ENCODE results near the gene TMCO2.

Gene TMCO2

GRCh38 chr1:40224040-40224439 is 23.7 kb upstream of the TMCO2 start:
- DNase-seq (ENCODE audit: low spot score) = no peak
- in situ Hi-C loops (cut with MboI; ENCODE audit: low pct_unique_long_range_greater_than_20kb, low sequenced_read_pairs, unreplicated experiment) = no loop called here
- TF ChIP-seq, protein P1, sequence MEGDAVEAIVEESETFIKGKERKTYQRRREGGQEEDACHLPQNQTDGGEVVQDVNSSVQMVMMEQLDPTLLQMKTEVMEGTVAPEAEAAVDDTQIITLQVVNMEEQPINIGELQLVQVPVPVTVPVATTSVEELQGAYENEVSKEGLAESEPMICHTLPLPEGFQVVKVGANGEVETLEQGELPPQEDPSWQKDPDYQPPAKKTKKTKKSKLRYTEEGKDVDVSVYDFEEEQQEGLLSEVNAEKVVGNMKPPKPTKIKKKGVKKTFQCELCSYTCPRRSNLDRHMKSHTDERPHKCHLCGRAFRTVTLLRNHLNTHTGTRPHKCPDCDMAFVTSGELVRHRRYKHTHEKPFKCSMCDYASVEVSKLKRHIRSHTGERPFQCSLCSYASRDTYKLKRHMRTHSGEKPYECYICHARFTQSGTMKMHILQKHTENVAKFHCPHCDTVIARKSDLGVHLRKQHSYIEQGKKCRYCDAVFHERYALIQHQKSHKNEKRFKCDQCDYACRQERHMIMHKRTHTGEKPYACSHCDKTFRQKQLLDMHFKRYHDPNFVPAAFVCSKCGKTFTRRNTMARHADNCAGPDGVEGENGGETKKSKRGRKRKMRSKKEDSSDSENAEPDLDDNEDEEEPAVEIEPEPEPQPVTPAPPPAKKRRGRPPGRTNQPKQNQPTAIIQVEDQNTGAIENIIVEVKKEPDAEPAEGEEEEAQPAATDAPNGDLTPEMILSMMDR (IDR thresholded peaks at IDR 0.05; ENCODE audit: extremely low read depth, insufficient read depth, missing control alignments) = no peak

- DNase-seq (ENCODE audit: low spot score) = no peak
- in situ Hi-C loops (cut with MboI; ENCODE audit: low pct_unique_long_range_greater_than_20kb, low sequenced_read_pairs, unreplicated experiment) = no loop called here
- TF ChIP-seq, protein P1 (IDR thresholded peaks at IDR 0.05; ENCODE audit: extremely low read depth, insufficient read depth, missing control alignments) = no peak
These were observed 21.5 kb upstream of the TMCO2 start for GRCh38 chr1:40226192-40226591.

DNA sequence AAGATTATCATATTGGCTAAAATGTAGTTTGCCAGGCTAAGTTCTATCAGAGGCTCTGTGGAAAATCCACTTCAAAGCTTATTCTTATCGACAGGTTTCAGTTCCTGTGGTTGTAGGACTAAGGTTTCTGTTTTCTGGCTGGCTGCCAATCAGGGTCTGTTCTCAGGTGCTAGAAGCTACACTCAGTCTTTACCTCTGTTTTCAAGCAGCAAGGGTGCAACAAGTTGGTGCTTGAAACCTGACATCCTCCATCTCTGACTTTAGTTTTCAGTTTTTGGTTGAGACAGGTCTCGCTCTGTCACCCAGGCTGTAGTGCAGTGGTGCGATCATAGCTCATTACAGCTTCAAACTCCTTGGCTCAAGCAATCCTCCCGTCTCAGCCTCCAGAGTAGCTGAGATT is 15.3 kb upstream of the TMCO2 start:
- in situ Hi-C loops (cut with MboI; ENCODE audit: low pct_unique_long_range_greater_than_20kb, low sequenced_read_pairs, unreplicated experiment) = no loop called here
- TF ChIP-seq, protein P1 (IDR thresholded peaks at IDR 0.05; ENCODE audit: extremely low read depth, insufficient read depth, missing control alignments) = no peak
- peak; percentile 58 for DNase-seq (ENCODE audit: low spot score)

- DNase-seq (ENCODE audit: low spot score) = no peak
- in situ Hi-C loops (cut with MboI; ENCODE audit: low pct_unique_long_range_greater_than_20kb, low sequenced_read_pairs, unreplicated experiment) = no loop called here
- TF ChIP-seq, protein P1 (IDR thresholded peaks at IDR 0.05; ENCODE audit: extremely low read depth, insufficient read depth, missing control alignments) = no peak
These were observed 8.1 kb upstream of the TMCO2 start for GRCh38 chr1:40239626-40240025.

DNA sequence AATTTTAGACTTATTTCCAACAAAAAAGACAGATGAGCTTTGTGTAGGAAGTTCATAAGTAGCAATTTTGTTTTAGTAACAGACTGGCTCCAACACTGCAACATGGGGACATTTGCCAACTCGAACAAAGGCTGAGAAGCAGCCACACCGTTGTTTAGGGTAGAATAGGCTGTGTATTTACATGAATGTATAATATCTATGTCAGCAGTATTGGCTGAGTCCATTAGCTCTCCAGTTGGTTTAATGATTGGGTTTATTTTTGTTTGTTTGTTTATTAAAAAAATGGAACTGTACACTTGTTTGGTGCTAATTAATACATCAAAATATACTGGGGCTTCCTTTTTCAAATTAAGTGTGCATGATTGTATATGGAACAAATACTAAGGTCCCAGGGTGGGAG is 7.3 kb upstream of the TMCO2 start:
- no peak for DNase-seq (ENCODE audit: low spot score)
- TF ChIP-seq, protein P1 (IDR thresholded peaks at IDR 0.05; ENCODE audit: extremely low read depth, insufficient read depth, missing control alignments) = no peak
- in situ Hi-C loops (cut with MboI; ENCODE audit: low pct_unique_long_range_greater_than_20kb, low sequenced_read_pairs, unreplicated experiment) = no loop called here

DNA sequence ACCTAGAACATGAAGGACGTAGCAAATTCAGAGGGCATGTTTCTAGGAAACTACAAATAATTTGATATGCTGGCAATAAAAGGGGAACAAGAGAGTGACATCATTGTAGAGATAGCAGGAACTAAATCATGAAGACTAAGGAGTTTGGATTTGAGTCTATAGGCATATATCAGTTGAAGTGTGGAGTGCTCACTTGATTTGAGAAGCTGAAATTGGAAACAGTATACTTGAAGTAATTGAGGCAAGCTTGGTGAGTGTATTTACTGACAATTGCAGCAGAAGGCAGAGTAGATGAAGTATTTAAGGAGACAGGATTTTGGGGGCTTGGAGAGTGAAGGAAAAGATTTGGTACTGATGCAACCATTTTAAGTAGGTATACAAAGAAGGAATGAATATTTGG is 6.4 kb upstream of the TMCO2 start:
- TF ChIP-seq, protein P1 (IDR thresholded peaks at IDR 0.05; ENCODE audit: extremely low read depth, insufficient read depth, missing control alignments) = no peak
- no peak for DNase-seq (ENCODE audit: low spot score)
- in situ Hi-C loops (cut with MboI; ENCODE audit: low pct_unique_long_range_greater_than_20kb, low sequenced_read_pairs, unreplicated experiment) = no loop called here

DNA sequence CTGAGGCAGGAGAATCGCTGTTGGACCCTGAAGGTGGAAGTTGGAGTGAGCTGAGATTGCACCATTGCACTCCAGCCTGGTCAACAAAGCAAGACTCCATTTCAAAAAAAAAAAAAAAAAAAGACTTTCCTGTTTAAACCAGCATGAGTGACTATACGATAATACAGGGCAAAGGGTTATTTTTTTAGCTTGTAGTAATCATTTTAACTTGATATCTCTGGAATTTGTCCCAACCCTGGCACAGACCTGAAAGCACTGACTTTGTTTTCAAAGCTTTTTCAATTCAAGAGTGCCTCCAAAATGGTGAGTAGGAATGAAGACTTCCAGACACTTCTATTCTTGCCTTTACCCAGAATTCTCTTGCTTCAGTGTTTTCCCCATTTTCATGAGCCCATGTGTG is 4.4 kb upstream of the TMCO2 start:
- in situ Hi-C loops (cut with MboI; ENCODE audit: low pct_unique_long_range_greater_than_20kb, low sequenced_read_pairs, unreplicated experiment) = no loop called here
- TF ChIP-seq, protein P1 (IDR thresholded peaks at IDR 0.05; ENCODE audit: extremely low read depth, insufficient read depth, missing control alignments) = no peak
- no peak for DNase-seq (ENCODE audit: low spot score)
